ENCODE measurements around the gene RPS10.
"Not testable (repeated sequence)": the region's sequence is repeated elsewhere in the genome, so short reads cannot be mapped to it uniquely, and the experiment has no call there.

The RPS10 gene

GRCh38 chr6:34447386-34447785 lies 21.5 kb upstream of the RPS10 start:
- DNase-seq, result no peak

- no peak for DNase-seq
Observed at GRCh38 chr6:34445313-34445860, 19.5 kb upstream of the RPS10 start.

- DNase-seq, result no peak
Observed at GRCh38 chr6:34441526-34441925, 15.7 kb upstream of the RPS10 start.

- DNase-seq, result no peak
Observed at GRCh38 chr6:34439442-34439841, 13.6 kb upstream of the RPS10 start.

- no peak for DNase-seq
Observed at GRCh38 chr6:34438705-34439104, 12.8 kb upstream of the RPS10 start.

- no peak for DNase-seq
Observed at GRCh38 chr6:34437644-34437970, 11.7 kb upstream of the RPS10 start.

- DNase-seq, result no peak
Observed at GRCh38 chr6:34436803-34437643, 11.2 kb upstream of the RPS10 start.

- DNase-seq, result no peak
Observed at GRCh38 chr6:34435916-34436315, 10.0 kb upstream of the RPS10 start.

- no peak for DNase-seq
Observed at GRCh38 chr6:34425132-34425497, 754 bp downstream of the RPS10 start.

- no peak for DNase-seq
Observed at GRCh38 chr6:34424200-34425131, 1.4 kb downstream of the RPS10 start.

GRCh38 chr6:34423254-34423653 lies 2.6 kb downstream of the RPS10 start:
- DNase-seq, result peak; percentile 20

GRCh38 chr6:34418367-34418766 lies 7.5 kb downstream of the RPS10 start:
- no peak for DNase-seq

GRCh38 chr6:34416877-34417371 lies 8.9 kb downstream of the RPS10 start:
- no peak for DNase-seq

GRCh38 chr6:34414999-34415858 lies 10.6 kb downstream of the RPS10 start:
- peak; percentile 45 for DNase-seq

GRCh38 chr6:34412643-34413214 lies 13.1 kb downstream of the RPS10 start:
- peak; percentile 39 for DNase-seq

- DNase-seq, result no peak
Observed at GRCh38 chr6:34412016-34412415, 13.9 kb downstream of the RPS10 start.

- not testable (repeated sequence) for DNase-seq
Observed at GRCh38 chr6:34407915-34408314, 18.0 kb downstream of the RPS10 start.

GRCh38 chr6:34396518-34396917 lies 29.4 kb downstream of the RPS10 start:
- no peak for DNase-seq

- no peak for DNase-seq
Observed at GRCh38 chr6:34393966-34394305, 31.9 kb downstream of the RPS10 start.

GRCh38 chr6:34393191-34393965 lies 32.5 kb downstream of the RPS10 start:
- DNase-seq, result no peak

- DNase-seq, result peak; percentile 92
Observed at GRCh38 chr6:34392497-34393190, 33.2 kb downstream of the RPS10 start, which contains the start of gene NUDT3. TSS of gene NUDT3 (minus strand) at chr6:34392669. CDS start at chr6:34392362, 307 bp downstream.

Measured in fibroblast of skin of right quadriceps (primary cell).